HTERT RPE-1 (cell line): ENCODE results near the gene ATF7IP.
"Not testable (repeated sequence)": the region's sequence is repeated elsewhere in the genome, so short reads cannot be mapped to it uniquely, and the experiment has no call there.

ENCODE experiments used
- in situ Hi-C: fragments of 300-500 bp; cut with MboI; formaldehyde crosslinking; loops from 4 replicates; pipeline ENCODE4 v1.14.3; 2020; ENCODE audit warnings: low sequenced_read_pairs

The ATF7IP gene

DNA sequence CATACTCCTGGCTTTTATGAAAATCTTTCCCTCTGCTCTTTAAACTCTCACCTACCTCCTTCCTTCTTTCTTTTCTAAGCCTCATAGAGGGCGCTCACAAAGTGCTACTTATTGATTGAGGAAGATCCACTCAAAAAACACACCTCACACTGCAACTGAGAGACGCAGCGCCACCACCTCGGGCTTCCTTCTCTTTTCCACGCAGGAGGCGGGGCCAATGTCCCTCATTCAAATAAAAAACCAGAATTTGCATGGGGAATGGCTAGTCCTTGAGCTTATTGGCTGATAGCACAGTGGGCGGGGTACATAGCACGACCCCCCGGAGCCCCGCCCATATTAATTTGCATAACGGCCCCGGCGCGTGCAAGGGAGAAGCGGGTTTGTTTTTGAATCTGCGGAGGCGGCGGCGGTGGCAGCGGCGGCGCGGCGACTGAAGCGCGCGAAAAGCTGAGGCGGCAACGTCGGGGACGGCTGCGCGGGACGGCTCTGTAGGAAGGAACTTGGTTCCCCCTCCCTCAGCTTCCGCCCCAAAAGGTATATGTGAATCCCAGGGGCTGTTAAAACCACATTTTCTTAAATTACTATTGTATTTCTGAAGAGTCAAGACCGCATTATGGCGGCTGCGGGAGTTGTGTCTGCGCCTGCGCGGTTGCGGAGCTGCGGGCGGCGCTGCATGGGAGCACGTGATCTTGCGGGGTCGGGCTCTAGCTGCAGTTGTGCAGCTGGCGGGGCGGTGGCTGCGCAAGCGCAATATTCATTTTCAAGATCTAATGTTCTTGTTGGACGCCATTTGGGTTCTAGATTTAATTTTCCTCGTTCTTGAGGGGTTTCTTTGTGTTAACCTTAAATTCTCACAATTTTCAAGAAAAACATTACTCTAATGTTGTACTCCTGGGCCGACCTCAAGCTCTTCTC, at the start of gene ATF7IP:
ATF7IP (plus strand) TSS at position 389 of the 915 bp plus-strand sequence. CDS start 58,234 bp downstream, outside the sequence.
- in situ Hi-C loops = no loop called here

DNA sequence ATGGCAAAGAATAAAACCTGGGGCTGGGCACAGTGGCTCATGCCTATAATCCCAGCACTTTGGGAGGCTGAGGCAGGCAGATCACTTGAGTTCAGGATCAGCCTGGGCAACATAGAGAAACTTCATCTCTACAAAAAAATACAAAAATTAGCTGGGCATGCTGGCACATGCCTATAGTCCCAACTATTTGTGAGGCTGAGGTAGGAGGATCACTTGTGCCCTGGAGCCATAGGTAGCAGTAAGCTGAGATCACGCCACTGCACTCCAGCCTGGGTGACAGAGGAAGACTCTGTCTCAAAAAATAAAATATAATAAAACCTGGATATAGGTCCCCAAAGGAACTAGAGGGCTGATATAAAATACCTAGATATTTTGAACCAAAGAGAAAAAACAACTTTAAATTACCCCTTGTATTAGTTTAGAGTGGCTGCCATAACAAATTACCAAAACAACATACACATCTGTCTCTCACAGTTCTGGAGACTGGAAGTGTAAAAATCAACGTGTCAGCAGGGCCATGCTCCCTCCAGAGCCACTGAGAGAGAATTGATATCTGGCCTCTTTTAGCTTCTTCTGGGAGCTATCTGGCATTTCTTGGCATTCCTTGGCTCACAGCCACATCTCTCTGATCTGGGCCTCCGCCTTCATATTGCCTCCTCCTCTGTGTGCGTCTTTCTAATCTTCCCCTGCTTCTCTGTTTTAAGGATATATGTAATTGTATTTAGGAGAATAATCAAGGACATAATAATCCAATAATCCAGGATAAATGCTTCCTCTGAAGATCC, 47.9 kb upstream of the ATF7IP start:
- in situ Hi-C loops = no loop called here

DNA sequence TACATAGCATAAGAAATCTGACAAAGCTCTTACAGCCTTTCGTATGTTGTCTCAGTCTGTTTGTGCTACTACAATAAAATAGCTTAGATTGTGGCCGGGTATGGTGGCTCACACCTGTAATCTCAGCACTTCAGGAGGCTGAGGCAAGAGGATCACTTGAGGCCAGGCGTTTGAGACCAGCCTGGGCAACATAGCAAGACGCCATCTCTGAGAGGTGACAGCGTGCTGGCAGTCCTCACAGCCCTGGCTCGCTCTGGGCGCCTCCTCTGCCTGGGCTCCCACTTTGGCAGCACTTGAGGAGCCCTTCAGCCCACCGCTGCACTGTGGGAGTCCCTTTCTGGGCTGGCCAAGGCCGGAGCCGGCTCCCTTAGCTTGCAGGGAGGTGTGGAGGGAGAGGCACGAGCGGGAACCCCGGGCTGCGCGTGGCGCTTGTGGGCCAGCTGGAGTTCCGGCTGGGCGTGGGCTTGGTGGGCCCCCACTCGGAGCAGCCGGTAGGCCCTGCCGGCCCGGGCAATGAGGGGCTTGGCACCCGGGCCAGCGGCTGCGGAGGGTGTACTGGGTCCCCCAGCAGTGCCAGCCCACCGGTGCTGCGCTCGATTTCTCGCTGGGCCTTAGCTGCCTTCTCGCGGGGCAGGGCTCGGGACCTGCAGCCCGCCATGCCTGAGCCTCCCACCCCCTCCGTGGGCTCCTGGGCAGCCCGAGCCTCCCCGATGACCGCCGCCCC, 45.6 kb upstream of the ATF7IP start:
- in situ Hi-C loops = not testable (repeated sequence)

DNA sequence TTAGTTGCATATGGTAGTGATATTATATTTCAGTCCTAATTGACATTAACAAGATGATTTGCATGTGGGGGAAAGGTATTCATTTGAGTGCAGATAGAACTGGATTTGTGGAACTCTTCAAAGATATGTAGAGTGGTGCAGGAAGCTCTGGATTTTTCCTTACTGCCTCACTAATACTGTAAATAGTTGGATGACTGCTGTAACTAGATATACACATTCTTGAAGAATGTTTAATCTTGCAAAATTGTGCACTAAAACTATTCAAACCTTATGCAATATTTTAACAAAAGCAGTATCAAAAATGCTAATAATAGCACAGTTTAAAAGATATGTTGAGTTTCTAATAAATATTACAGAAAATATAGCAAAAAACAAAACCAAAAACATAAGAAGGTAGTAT, 43.1 kb upstream of the ATF7IP start:
- in situ Hi-C loops = no loop called here

GRCh38 chr12:14325716-14326343, 39.7 kb upstream of the ATF7IP start:
- in situ Hi-C loops = no loop called here

- in situ Hi-C loops = no loop called here
These were observed 38.8 kb upstream of the ATF7IP start for GRCh38 chr12:14326699-14327098.

GRCh38 chr12:14327711-14328110, 37.8 kb upstream of the ATF7IP start:
- in situ Hi-C loops = no loop called here

GRCh38 chr12:14332482-14332881, 33.0 kb upstream of the ATF7IP start:
- in situ Hi-C loops = no loop called here

GRCh38 chr12:14340371-14340770, 25.1 kb upstream of the ATF7IP start:
- in situ Hi-C loops = no loop called here

DNA sequence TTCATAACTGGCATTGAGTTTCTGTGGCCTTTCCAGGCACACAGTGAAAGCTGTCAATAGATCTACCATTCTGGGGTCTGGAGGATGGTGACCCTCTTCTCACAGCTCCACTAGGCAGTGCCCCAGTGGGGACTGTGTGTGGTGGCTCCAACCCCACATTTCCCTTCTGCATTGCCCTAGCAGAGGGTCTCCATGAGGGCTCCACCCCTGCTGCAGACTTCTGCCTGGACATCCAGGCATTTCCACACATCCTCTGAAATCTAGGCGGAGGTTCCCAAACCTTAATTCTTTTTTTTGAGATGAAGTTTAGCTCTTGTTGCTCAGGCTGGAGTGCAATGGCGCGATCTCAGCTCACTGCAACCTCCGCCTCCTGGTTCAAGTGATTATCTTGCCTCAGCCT, 14.0 kb upstream of the ATF7IP start:
- in situ Hi-C loops = not testable (repeated sequence)

GRCh38 chr12:14352066-14352465, 13.4 kb upstream of the ATF7IP start:
- in situ Hi-C loops = not testable (repeated sequence)

DNA sequence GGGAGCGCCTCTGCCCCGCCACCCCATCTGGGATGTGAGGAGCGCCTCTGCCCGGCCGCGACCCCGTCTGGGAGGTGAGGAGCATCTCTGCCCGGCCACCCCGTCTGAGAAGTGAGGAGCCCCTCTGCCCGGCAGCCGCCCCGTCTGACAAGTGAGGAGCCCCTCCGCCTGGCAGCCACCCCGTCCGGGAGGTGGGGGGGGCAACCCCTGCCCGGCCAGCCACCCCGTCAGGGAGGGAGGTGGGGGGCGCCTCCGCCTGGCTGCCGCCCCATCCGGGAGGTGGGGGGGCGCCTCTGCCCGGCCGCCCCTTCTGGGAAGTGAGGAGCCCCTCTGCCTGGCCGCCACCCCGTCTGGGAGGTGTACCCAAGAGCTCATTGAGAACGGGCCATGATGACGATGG, 10.8 kb upstream of the ATF7IP start:
- in situ Hi-C loops = not testable (repeated sequence)

DNA sequence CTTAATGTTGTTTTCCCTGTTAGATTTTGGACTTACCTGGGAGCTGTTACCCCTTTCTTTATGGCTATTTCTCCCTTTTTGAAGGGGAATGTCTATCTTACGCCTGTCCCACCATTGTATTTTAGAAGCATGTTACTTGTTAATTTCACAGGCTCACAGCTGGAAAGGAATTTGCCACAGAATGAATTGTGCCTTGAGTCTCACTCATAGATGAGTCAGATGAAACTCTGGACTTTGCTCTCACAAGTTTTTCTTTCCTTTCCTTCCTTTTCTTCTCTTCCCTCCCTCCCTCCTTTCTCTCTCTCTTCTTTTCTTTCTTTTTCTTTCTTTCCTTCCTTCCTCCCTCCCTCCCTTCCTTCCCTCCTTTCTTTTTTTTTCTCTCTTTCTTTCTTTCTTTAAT, 9.3 kb upstream of the ATF7IP start:
- in situ Hi-C loops = no loop called here

- in situ Hi-C loops = no loop called here
These were observed 8.0 kb upstream of the ATF7IP start for GRCh38 chr12:14357486-14357885.

DNA sequence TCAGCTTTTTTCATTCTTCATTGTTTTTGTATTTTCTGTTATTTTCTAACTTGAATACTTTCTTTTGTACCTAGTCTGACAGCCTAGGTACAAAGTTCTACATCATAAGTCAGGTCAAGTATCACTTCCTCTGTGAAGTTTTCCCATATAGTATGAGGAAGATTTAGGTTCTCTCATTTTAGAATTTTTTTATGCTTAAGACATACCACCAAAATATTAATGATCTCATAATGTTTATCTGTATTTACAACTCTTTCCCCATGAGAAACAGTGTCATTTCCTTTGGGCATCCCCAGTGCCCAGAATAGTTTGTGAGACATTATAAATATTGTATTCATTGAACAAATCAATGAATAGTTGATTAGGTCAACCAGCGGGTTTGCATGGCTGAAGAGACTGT, 3.1 kb upstream of the ATF7IP start:
- in situ Hi-C loops = no loop called here

- in situ Hi-C loops = no loop called here
These were observed 755 bp upstream of the ATF7IP start for GRCh38 chr12:14364583-14365271.

DNA sequence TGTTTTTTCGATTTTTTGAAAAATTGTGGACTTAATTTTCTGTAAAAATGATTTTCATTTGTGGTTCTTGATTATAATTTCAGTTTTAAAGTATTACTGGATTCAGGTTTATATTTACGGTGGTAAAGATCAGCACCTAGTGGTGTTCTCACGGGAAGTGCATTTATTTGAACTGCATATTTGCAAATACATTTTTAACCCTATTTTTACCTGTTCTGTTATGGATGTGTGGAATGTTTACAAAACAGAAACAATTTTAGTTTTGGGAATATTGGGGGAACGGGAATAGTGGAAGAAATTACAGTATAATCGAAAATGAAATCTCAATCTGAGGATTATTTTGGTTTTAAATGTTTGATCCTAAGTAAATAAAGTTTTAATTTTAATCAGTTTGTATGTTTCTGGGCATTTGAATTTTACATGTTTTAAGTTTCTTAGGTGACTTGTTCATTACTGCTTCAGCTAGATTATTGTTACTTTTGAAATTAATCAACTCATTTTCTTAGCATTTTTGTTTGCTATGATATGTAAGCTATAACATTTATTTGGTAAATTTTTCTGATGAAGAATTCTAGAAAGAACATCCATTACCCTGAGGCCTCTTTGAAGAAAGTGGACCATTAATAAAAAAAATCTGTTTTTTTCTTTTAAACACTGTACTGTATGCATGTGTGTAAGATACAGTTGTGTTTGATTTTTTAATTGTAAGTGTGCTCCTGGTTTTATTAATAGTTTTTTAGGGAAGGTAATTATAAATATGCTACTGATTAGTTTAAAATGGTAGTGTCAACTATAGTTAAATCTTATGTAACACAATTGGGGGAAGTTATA, 942 bp downstream of the ATF7IP start:
- in situ Hi-C loops = no loop called here

DNA sequence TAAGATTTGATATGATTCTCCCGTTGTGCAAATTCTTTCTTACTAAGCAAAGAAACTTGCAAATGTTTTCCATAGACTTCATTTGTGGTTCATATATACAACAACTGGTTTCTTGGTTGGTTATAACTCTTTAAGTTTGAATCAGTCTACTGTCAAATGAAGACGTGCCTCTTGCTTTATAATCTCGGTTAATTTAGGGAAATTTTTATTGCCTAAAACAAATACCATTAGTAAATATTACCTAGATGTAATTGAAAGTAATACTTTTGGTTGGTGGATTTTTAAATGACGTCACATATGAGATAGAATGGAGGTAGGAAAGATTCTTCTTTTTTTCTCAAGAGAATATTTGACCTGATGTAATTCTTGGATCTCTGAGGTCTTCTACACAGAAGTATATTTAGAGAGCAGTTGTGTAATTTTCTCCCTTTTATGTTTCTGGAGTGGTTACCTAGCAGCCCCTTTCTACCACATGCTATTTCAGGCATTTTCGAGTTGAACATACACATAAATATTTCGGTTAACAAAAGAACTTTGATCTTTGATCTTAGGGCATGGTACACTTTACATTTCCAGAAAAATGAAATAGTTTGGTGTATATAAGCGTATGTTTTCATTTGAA, 1.7 kb downstream of the ATF7IP start:
- in situ Hi-C loops = no loop called here

DNA sequence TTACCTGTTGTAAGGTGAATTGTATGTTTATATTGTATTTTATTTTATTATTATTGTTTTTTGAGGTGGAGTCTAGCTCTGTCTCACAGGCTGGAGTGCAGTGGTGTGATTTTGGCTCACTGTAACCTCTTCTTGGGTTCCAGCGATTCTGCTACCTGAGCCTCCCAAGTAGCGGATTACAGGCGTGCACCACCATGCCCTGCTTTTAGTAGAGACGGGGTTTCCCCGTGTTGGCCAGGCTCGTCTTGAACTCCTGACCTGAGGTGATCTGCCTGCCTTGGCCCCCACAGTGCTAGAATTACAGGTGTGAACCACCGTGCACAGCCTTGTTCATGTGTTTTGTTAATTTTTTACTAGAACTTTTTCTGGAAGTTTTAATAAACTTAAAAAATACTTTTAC, 3.8 kb downstream of the ATF7IP start:
- in situ Hi-C loops = no loop called here
